ENCODE measurements around the gene FEZF1.
"Not testable (repeated sequence)": the region's sequence is repeated elsewhere in the genome, so short reads cannot be mapped to it uniquely, and the experiment has no call there.

The FEZF1 gene

GRCh38 chr7:122291189-122291588 lies 13.4 kb downstream of the FEZF1 start:
- Histone ChIP-seq H3K36me3 (no peaks in the 10 kb centered on the region), H3K27ac (no peak overlapping the region), H3K27me3 (ENCODE audit: insufficient read depth, low read depth, severe bottlenecking) (no peaks in the 10 kb centered on the region), H3K4me3 (ENCODE audit: low read depth, low read length) (no peak overlapping the region), H3K9me3 (ENCODE audit: severe bottlenecking) (no peaks in the 10 kb centered on the region)
- TF ChIP-seq CTCF (IDR thresholded peaks at IDR 0.05; ENCODE audit: low read depth, low read length) = no peak
- no peak for DNase-seq

- Histone ChIP-seq H3K9me3 (ENCODE audit: severe bottlenecking) (no peaks in the 10 kb centered on the region), H3K4me3 (ENCODE audit: low read depth, low read length) (no peak overlapping the region), H3K36me3 (no peaks in the 10 kb centered on the region), H3K27me3 (ENCODE audit: insufficient read depth, low read depth, severe bottlenecking) (no peaks in the 10 kb centered on the region), H3K27ac (no peak overlapping the region)
- DNase-seq = no peak
- no peak for TF ChIP-seq CTCF (IDR thresholded peaks at IDR 0.05; ENCODE audit: low read depth, low read length)
These were observed 14.1 kb downstream of the FEZF1 start for GRCh38 chr7:122290476-122290875.

GRCh38 chr7:122289426-122289825 lies 15.1 kb downstream of the FEZF1 start:
- no peak for DNase-seq
- Histone ChIP-seq H3K27ac (no peak overlapping the region), H3K36me3 (no peaks in the 10 kb centered on the region), H3K27me3 (ENCODE audit: insufficient read depth, low read depth, severe bottlenecking) (no peaks in the 10 kb centered on the region), H3K9me3 (ENCODE audit: severe bottlenecking) (no peaks in the 10 kb centered on the region), H3K4me3 (ENCODE audit: low read depth, low read length) (no peak overlapping the region)
- TF ChIP-seq CTCF (IDR thresholded peaks at IDR 0.05; ENCODE audit: low read depth, low read length) = no peak

GRCh38 chr7:122284608-122285007 lies 19.9 kb downstream of the FEZF1 start:
- not testable (repeated sequence) for H3K9me3 ChIP-seq (ENCODE audit: severe bottlenecking); H3K27me3 ChIP-seq (ENCODE audit: insufficient read depth, low read depth, severe bottlenecking); H3K4me3 ChIP-seq (ENCODE audit: low read depth, low read length); H3K36me3 ChIP-seq; H3K27ac ChIP-seq; DNase-seq

GRCh38 chr7:122273117-122273516 lies 31.4 kb downstream of the FEZF1 start:
- no peaks in the 10 kb centered on the region for H3K9me3 ChIP-seq (ENCODE audit: severe bottlenecking)
- no peak for TF ChIP-seq CTCF (IDR thresholded peaks at IDR 0.05; ENCODE audit: low read depth, low read length)
- H3K36me3 ChIP-seq = no peaks in the 10 kb centered on the region
- H3K4me3 ChIP-seq (ENCODE audit: low read depth, low read length) = no peak overlapping the region
- DNase-seq = no peak
- H3K27ac ChIP-seq = no peak overlapping the region
- H3K27me3 ChIP-seq (ENCODE audit: insufficient read depth, low read depth, severe bottlenecking) = no peaks in the 10 kb centered on the region

GRCh38 chr7:122269241-122269640 lies 35.3 kb downstream of the FEZF1 start:
- H3K4me3 ChIP-seq (ENCODE audit: low read depth, low read length) = no peak overlapping the region
- no peak for TF ChIP-seq CTCF (IDR thresholded peaks at IDR 0.05; ENCODE audit: low read depth, low read length)

More at GRCh38 chr7:122269241-122269640, 35.3 kb downstream of the FEZF1 start:
- H3K27me3 ChIP-seq (ENCODE audit: insufficient read depth, low read depth, severe bottlenecking) = no peaks in the 10 kb centered on the region
- H3K9me3 ChIP-seq (ENCODE audit: severe bottlenecking) = no peaks in the 10 kb centered on the region
- H3K27ac ChIP-seq = no peak overlapping the region
- DNase-seq = no peak
- H3K36me3 ChIP-seq = no peaks in the 10 kb centered on the region

Data from WERI-Rb-1 (cell line).